IMR-90 (cell line): ENCODE results near the gene ZFAND2A. TPM values are rescaled to one million over a fixed set of nuclear protein-coding genes. Genes with fewer than 3 reads are reported as not detected.

Source experiments
- MXI1 ChIP-seq: IDR thresholded peaks from 2 replicates; pipeline ENCODE4 v1.6.1; 2012; ENCODE audit warnings: low read depth, mild to moderate bottlenecking, low read length, moderate library complexity, borderline replicate concordance
- USF2 ChIP-seq: fragments of 150-350 bp; IDR thresholded peaks from 2 replicates; pipeline ENCODE4 v1.6.1; 2017; ENCODE audit warnings: mild to moderate bottlenecking, antibody characterized with exemption, low read length, low read depth
- polyA plus RNA-seq, 3 experiments: library from polyadenylated mRNA; depleted of rRNA; stranded (reverse); fragments of >200 nt; gene quantifications; 2 replicates each; pipeline ENCODE4 v1.2.3, GENCODE V29; 2012; ENCODE audit warnings: low replicate concordance in 1 of 3
- total RNA-seq: library from RNA; depleted of rRNA; stranded (reverse); fragments of >200 nt; gene quantifications from 2 replicates; pipeline ENCODE4 v1.2.3, GENCODE V29; 2012

Gene ZFAND2A
- total and polyA plus RNA-seq, 2 of the 4 experiments (the other 2 are of a cell fraction), result 11.8 to 28.7 TPM

GRCh38 chr7:1122832-1123501 is 37.0 kb downstream of the ZFAND2A start (continued):
- TF ChIP-seq USF2, result no peak
- no peak for TF ChIP-seq MXI1
